ENCODE data around the gene TMPRSS9. TPM values are rescaled to one million over a fixed set of nuclear protein-coding genes. Genes with fewer than 3 reads are reported as not detected.

Gene TMPRSS9
- total RNA-seq, 2 experiments from 2014 or later, result 0.22 TPM; not detected in 1

DNA sequence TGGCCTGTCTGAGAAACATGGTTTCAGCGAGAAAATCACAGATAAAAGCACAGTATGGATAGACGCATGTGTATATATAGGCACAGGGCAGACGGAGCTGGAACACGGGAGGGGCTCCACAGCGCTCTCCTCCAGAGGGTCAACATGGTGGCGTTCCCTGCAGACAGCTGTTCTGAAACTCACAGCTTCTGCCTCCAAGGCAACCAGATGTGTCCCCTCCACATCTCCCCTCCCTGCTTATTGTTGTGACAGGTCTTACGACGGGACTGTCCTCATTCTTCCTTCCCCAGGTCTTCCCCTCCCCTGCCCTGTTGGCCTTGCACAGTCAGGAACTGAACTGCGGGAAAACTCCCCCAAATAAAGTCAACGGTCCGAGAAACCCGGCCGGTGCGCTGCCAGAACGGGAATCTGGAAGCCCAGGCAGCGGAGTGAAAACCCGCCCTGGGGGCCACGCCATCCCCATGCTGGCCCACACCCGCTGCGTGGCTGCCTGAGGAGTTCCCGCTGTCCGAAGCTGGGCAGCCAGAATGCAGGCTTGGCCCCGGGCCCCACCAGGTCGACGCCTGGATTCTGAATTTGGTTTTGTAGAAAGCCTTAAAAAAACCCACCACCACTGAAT, 70.0 kb downstream of the TMPRSS9 start:
- no peaks in the 10 kb centered on the region for H3K9me3 Mint-ChIP-seq
- ATAC-seq (ENCODE audit: low read depth) (no peak), DNase-seq (no peak)
- H3K27ac Mint-ChIP-seq, result no peak overlapping the region
- H3K4me3 Mint-ChIP-seq, result no peak overlapping the region
- POLR2A ChIA-PET, result no interaction called here
- H3K4me1 Mint-ChIP-seq, result peaks cover 7% of the 10 kb centered on the region
- peaks cover 9% of the 10 kb centered on the region for H3K36me3 Mint-ChIP-seq
- H3K27me3 Mint-ChIP-seq, result no peaks in the 10 kb centered on the region

DNA sequence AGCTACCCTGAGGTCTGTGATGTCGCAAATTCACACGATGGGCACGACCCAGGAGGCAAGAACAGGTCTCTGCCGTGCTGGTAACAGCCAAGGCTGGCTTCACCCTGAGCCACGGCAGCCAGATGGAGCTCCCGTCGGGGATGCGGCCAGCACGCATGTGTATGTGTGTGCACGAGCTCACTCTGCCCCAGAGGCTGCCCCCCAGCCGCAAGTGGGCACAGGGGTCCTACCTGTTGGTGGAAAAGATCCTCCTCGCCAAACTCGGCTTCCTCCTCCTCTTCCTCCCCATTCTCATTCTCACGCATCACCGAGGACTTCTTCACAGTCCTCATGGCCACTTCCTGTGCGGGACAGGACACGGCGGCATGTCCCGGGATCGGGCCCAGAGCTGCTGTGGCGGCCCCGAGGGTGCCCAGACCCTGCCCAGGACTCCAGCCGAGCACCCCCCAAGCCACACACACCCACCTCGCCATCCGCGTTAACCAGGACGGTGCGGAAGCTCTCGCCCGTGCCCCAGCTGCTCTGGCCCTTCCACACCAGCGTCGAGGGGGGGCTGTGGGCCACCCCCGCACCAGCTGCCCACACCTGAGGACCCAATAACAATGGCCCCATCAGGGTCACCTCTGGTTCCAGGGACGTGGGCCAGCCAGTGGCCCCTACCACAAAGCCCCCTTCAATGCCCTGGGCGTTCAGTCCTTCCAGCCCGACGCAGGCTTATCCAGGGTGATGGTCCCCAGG, 71.4 kb downstream of the TMPRSS9 start:
- Mint-ChIP-seq H3K27ac (no peak overlapping the region), H3K4me1 (peaks cover 2% of the 10 kb centered on the region), H3K9me3 (no peaks in the 10 kb centered on the region), H3K4me3 (no peak overlapping the region), H3K36me3 (peaks cover 9% of the 10 kb centered on the region), H3K27me3 (no peaks in the 10 kb centered on the region)
- POLR2A ChIA-PET, result no interaction called here
- ATAC-seq (ENCODE audit: low read depth), result no peak
- DNase-seq, result no peak

DNA sequence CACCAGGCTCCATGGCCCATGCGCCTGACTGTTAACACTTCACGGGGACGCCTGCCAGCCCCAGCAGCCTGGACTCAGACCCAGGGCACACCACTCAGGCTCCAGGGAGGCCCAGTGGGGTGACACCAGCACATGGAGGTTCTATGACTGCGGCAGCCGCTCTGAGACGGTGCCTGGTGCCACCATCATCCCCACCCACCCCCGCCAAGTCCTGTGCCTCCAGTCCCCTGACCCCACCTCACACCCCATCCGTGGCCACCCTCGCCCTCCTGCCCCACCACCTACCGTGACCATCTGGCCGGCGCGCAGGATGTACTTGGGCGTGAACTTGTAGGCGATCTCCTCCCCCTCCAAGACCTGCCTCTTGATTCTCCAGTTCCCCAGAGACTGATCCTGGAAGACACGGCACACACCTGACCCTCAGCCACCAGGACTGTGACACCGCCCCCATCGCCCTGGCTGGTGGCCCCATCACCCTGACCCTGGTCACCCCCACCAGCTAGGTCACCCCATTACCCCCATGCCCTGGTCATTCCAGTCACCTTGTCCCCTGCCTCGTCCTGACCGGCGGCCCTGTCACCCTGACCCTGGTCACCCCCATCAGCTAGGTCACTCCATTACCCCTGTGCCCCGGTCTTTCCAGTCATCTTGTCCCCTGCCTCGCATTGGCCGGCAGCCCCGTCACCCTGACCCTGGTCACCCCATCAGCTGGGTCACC, 72.2 kb downstream of the TMPRSS9 start:
- Mint-ChIP-seq H3K36me3 (peaks cover 9% of the 10 kb centered on the region), H3K27ac (no peak overlapping the region), H3K27me3 (no peaks in the 10 kb centered on the region), H3K4me3 (no peak overlapping the region), H3K9me3 (no peaks in the 10 kb centered on the region), H3K4me1 (peaks cover 2% of the 10 kb centered on the region)
- POLR2A ChIA-PET, result no interaction called here
- ATAC-seq (ENCODE audit: low read depth) (no peak), DNase-seq (no peak)

DNA sequence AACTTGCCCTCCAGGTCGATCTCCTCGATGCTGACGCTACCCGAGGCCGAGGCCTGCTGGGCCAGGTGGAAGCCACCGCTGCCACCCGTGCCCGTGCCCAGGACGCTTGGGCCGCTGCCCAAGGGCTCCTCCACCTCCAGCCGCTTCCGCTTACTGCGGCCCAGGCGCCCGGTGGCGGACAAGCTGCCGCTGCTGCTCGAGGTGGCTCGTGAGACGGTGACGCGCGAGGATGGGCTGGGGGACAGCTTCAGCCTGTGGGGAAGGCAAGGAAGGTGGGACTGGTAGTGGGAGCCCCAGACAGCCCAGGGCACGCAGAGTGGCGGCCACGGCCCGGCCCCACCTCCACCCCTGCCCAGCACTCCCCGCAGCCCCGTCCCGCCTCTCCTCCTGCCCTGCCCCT, 73.8 kb downstream of the TMPRSS9 start:
- H3K36me3 Mint-ChIP-seq, result peaks cover 7% of the 10 kb centered on the region
- H3K4me1 Mint-ChIP-seq, result no peaks in the 10 kb centered on the region
- no peaks in the 10 kb centered on the region for H3K27me3 Mint-ChIP-seq
- H3K9me3 Mint-ChIP-seq, result no peaks in the 10 kb centered on the region
- no peak overlapping the region for H3K27ac Mint-ChIP-seq
- no peak overlapping the region for H3K4me3 Mint-ChIP-seq
- no peak for DNase-seq
- ATAC-seq (ENCODE audit: low read depth), result no peak
- POLR2A ChIA-PET, result interaction anchor here (1.0 kb wide), 1 partner anchor 23 kb away, joined by 3 read pairs; the partner anchor contains the start of gene LMNB2

DNA sequence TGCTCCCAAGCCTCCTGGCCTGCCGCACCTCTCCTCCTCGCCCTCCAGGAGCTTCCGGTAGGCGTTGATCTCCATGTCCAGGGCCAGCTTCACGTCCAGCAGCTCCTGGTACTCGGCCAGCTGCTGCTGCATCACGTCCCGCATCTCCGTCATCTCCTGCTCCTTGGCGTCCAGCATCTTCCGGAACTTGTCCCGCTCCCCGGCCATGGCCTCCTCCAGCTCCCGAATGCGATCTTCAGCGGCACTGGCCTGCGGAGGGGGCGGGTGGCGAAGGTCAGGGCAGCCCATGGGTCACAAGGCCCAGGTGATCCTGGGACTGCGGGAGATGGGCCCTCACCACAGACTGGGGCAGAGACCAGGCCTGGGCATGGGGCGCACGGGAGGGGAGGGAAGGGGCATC, 74.2 kb downstream of the TMPRSS9 start:
- H3K27me3 Mint-ChIP-seq, result no peaks in the 10 kb centered on the region
- DNase-seq (no peak), ATAC-seq (ENCODE audit: low read depth) (no peak)
- H3K9me3 Mint-ChIP-seq, result no peaks in the 10 kb centered on the region
- H3K36me3 Mint-ChIP-seq, result peaks cover 7% of the 10 kb centered on the region
- no peak overlapping the region for H3K27ac Mint-ChIP-seq
- no peak overlapping the region for H3K4me3 Mint-ChIP-seq
- POLR2A ChIA-PET, result interaction anchor here (1.0 kb wide), 1 partner anchor 23 kb away, joined by 3 read pairs; the partner anchor contains the start of gene LMNB2
- no peaks in the 10 kb centered on the region for H3K4me1 Mint-ChIP-seq

DNA sequence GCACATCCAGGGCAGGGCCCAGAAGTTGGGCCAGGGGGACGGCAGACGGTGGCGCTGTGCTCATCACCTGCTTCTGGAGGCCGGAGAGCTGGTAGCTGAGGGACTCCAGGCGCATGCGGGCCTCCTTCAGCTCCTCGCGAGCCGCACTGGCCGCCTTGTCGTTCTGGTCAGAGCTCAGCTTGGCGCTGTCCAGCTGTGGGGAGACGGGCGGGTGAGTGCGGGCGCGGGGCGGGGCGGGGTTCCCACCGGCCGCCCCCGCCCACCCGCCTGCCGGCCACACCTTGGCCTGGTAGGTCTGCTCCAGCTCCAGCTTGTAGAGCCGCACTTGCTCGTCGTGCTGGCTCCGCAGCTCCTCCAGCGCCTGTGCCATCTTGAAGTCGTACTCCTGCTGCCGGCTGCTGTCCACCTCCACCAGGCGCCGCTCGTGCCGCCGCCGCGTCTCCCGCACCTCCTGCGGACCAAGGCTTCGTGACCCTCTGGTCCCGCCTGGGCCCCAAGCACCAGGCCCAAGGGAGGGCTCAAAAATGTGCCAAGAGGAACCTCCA, 74.7 kb downstream of the TMPRSS9 start:
- ATAC-seq (ENCODE audit: low read depth) (no peak), DNase-seq (no peak)
- no peaks in the 10 kb centered on the region for H3K27me3 Mint-ChIP-seq
- no peaks in the 10 kb centered on the region for H3K4me1 Mint-ChIP-seq
- no peak overlapping the region for H3K4me3 Mint-ChIP-seq
- H3K36me3 Mint-ChIP-seq, result peaks cover 7% of the 10 kb centered on the region
- H3K27ac Mint-ChIP-seq, result no peak overlapping the region
- POLR2A ChIA-PET, result no interaction called here
- H3K9me3 Mint-ChIP-seq, result no peaks in the 10 kb centered on the region

DNA sequence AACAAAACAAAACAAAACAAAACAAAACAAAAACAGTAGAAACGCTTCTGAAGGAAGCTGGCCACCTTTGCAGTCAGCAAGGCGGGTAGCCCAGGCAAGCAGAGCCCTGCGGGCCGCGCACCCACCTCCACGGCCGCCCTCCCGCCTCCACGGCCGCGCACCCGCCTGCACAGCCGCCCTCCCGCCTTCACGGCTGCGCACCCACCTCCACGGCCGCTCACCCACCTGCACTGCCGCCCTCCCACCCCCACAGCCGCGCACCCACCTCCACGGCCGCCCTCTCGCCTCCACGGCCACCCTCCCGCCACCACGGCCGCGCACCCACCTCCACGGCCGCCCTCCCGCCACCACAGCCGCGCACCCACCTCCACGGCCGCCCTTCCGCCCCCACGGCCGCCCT, 76.3 kb downstream of the TMPRSS9 start:
- Mint-ChIP-seq H3K4me3 (no peak overlapping the region), H3K27me3 (no peaks in the 10 kb centered on the region), H3K4me1 (peaks cover 3% of the 10 kb centered on the region), H3K36me3 (peaks cover 9% of the 10 kb centered on the region), H3K9me3 (no peaks in the 10 kb centered on the region), H3K27ac (no peak overlapping the region)
- no peak for ATAC-seq (ENCODE audit: low read depth)
- DNase-seq, result no peak
- POLR2A ChIA-PET, result interaction anchor here (1.1 kb wide), 1 partner anchor 9 kb away, joined by 3 read pairs; the partner anchor contains the start of gene TIMM13

DNA sequence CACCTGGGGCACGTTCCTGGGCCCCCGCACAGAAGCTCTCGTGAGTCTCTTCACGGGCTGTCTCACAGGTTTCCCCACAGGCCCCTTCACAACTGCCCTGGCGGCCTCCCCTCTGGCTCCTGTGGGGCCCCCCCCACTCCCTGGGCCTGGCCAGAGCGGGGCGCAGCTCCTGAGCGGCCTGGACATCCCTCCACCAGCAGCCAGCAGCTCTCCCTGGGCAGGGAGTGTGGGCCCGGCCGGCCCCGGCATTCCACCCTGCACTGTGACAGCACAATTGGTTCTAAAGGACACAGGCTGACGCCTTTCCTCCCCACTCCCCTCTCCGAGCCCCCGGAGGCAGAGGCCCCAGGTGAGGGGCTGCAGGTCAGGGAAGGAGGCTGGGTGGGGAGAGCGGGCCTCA, 76.9 kb downstream of the TMPRSS9 start:
- H3K9me3 Mint-ChIP-seq, result no peaks in the 10 kb centered on the region
- H3K36me3 Mint-ChIP-seq, result peaks cover 9% of the 10 kb centered on the region
- peaks cover 3% of the 10 kb centered on the region for H3K4me1 Mint-ChIP-seq
- H3K27me3 Mint-ChIP-seq, result no peaks in the 10 kb centered on the region
- no peak overlapping the region for H3K27ac Mint-ChIP-seq
- DNase-seq (no peak), ATAC-seq (ENCODE audit: low read depth) (no peak)
- H3K4me3 Mint-ChIP-seq, result no peak overlapping the region
- POLR2A ChIA-PET, result interaction anchor here (1.1 kb wide), 1 partner anchor 9 kb away, joined by 3 read pairs; the partner anchor contains the start of gene TIMM13

DNA sequence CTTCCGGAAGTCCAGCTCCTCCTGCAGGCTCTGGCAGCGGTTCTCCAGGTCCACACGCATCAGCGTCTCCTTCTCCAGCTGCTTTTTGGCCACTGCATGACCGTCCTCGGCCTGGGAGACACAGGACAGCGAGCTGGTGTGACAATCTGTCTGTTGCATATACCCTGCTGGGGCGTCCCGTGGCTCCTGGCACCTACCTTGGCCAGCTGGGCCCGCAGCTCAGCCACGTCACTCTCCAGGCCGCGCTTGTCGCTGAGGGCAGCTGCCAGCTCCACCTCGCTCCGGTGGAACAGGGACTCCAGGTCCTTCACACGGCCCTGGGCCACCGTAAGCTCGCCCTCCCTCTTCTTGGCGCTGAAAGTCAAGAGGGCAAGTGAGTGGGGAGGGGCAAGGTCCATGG, 78.1 kb downstream of the TMPRSS9 start:
- DNase-seq (no peak), ATAC-seq (ENCODE audit: low read depth) (no peak)
- Mint-ChIP-seq H3K9me3 (no peaks in the 10 kb centered on the region), H3K27me3 (no peaks in the 10 kb centered on the region), H3K27ac (no peak overlapping the region), H3K4me3 (no peak overlapping the region), H3K4me1 (peaks cover 3% of the 10 kb centered on the region), H3K36me3 (peaks cover 5% of the 10 kb centered on the region)
- POLR2A ChIA-PET, result interaction anchor here (0.6 to 0.7 kb wide), 3 partner anchors 115 to 396 kb away, joined by 3 to 5 read pairs (median 4); no protein-coding TSS in a partner anchor

DNA sequence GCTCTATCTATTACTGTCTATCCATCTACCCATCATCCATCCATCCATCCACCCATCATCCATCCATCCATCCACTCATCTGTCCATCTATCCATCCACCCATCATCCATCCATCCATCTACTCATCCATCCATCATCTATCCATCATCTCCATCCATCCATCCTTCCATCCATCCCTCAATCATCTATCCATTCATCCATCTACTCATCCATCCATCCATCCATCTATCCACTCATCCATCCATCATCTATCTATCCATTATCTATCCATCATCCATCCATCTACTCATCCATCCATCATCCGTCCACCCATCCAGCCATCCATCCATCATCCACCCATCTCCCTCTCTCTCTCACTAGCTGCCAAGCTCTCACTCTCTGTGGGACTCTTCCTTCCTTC, 80.5 kb downstream of the TMPRSS9 start:
- DNase-seq, result no peak
- peaks cover 7% of the 10 kb centered on the region for H3K36me3 Mint-ChIP-seq
- peak overlapping the region; percentile 9 for H3K27ac Mint-ChIP-seq
- no peak overlapping the region for H3K4me3 Mint-ChIP-seq
- H3K27me3 Mint-ChIP-seq, result no peaks in the 10 kb centered on the region
- no peaks in the 10 kb centered on the region for H3K9me3 Mint-ChIP-seq
- H3K4me1 Mint-ChIP-seq, result peaks cover 3% of the 10 kb centered on the region
- ATAC-seq (ENCODE audit: low read depth), result no peak
- POLR2A ChIA-PET, result interaction anchor here (2.4 kb wide), 1 partner anchor 13 kb away, joined by 6 read pairs; the partner anchor contains the start of gene TIMM13

DNA sequence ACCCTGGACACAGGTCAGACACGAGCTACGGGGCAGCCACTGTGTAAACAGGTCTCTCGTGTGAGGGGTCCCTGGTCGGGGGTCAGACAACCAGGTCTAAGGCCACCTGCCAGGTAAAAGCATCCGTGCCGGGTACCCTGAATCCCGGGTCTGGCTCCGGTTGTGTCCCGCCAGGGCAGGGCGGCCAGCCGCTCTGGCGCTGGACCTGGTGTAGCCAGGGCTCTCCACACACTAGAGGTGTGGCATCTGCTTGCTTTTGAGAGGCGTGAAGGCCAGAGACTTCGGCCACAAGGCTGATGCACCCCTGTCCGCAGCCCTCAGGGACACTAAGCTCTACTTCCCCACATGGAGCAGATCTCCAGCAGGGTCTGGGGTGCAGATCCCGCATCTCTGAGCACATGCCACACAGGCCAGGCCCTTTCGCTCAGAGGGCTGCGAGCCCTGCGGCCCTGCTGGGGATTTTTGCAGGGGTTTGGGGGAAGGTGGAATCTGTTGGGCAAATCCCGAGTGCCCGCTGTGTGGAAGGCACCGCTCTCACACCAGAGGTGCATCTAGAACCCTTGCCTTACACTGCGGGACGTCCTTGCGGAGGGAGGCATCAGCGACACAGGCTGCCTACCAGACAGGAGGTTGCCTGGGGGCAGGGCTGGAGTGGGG, 81.2 kb downstream of the TMPRSS9 start:
- peaks cover 7% of the 10 kb centered on the region for H3K36me3 Mint-ChIP-seq
- H3K4me1 Mint-ChIP-seq, result peaks cover 3% of the 10 kb centered on the region
- ATAC-seq (ENCODE audit: low read depth), result no peak
- POLR2A ChIA-PET, result interaction anchor here (2.4 kb wide), 1 partner anchor 14 kb away, joined by 6 read pairs; the partner anchor contains the start of gene TIMM13
- no peak overlapping the region for H3K27ac Mint-ChIP-seq
- no peaks in the 10 kb centered on the region for H3K27me3 Mint-ChIP-seq
- no peak for DNase-seq
- H3K9me3 Mint-ChIP-seq, result no peaks in the 10 kb centered on the region
- no peak overlapping the region for H3K4me3 Mint-ChIP-seq

DNA sequence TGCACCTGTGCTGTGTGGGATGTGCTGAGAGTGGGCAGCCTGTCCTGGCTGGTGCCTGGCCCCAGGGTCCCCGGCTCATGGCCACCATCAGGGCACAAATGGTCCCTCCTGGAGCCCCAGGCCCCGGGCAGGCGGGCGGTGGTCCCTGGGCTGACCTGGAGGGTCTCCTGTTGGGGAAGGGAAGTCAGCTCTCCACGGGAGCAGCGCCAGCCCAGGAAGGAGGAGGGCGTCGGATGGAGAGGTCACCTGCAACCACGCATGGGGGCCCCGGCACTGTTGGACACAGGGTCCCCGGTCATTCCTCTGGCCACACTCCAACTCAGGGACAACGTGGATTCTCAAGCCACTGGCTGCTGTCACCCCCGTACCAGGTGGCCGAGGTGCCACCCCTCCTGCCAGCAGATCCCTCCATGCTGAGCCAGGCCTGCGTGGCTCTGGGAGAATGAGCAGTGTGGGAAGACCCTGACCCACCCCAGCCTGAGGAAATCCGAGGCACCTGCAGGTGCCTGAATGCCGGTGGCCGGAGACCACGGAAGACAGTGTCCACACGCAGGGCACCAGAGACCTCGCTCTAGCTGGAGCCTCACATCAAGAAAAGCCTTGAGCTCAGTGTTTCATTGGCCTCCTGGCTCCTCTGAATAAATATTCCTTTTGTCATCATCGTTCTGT, 83.2 kb downstream of the TMPRSS9 start:
- H3K36me3 Mint-ChIP-seq, result peaks cover 12% of the 10 kb centered on the region
- H3K9me3 Mint-ChIP-seq, result no peaks in the 10 kb centered on the region
- ATAC-seq (ENCODE audit: low read depth) (no peak), DNase-seq (no peak)
- POLR2A ChIA-PET, result interaction anchor here (1.0 to 1.7 kb wide), 2 partner anchors 13 to 33 kb away, joined by 4 read pairs; partner anchors contain the start of gene GADD45B
- no peaks in the 10 kb centered on the region for H3K27me3 Mint-ChIP-seq
- peaks cover 16% of the 10 kb centered on the region for H3K4me1 Mint-ChIP-seq
- no peak overlapping the region for H3K4me3 Mint-ChIP-seq
- H3K27ac Mint-ChIP-seq, result no peak overlapping the region

Measured in activated naive CD8-positive, alpha-beta T cell treated with anti-CD3 and anti-CD28 coated beads, Interleukin-2, amount 10 ng/mL, durations not matched to agents 7 days and 5 days (primary cell).